Activated CD8-positive, alpha-beta T cell treated with anti-CD3 and anti-CD28 coated beads for 36 hours (primary cell): ENCODE data around the gene HNF1A. TPM values are rescaled to one million over a fixed set of nuclear protein-coding genes. Genes with fewer than 3 reads are reported as not detected.

Source experiments
- ATAC-seq: fragments of 200-7000 bp; cut with Tn5 transposase; one replicate; pipeline ENCODE4 v1.10.0; 2021; ENCODE audit warnings: mild to moderate bottlenecking, moderate library complexity
- CTCF ChIA-PET: fragments of 350-600 bp; sonication (Branson Sonifier 250); formaldehyde crosslinking; loops from one replicate; lab custom pipeline; 2021; ENCODE audit warnings: antibody characterized with exemption; lab: Charles Lee
- POLR2A ChIA-PET: fragments of 350-600 bp; sonication (Branson Sonifier 250); formaldehyde crosslinking; loops from one replicate; lab custom pipeline; 2021; ENCODE audit warnings: antibody characterized with exemption; lab: Charles Lee
- DNase-seq: peaks from one replicate; pipeline ENCODE4 v3.0.0-alpha.2; 2020
- H3K27ac Mint-ChIP-seq: one replicate; pipeline ENCODE4 v1.8.0; 2021; ENCODE audit warnings: mild to moderate bottlenecking, mixed read lengths
- H3K27me3 Mint-ChIP-seq: one replicate; pipeline ENCODE4 v1.8.0; 2021; ENCODE audit warnings: mixed read lengths
- H3K36me3 Mint-ChIP-seq: one replicate; pipeline ENCODE4 v1.8.0; 2021; ENCODE audit warnings: low read depth, mixed read lengths
- H3K4me1 Mint-ChIP-seq: one replicate; pipeline ENCODE4 v1.8.0; 2021; ENCODE audit warnings: low read depth, mixed read lengths
- H3K4me3 Mint-ChIP-seq: one replicate; pipeline ENCODE4 v1.8.0; 2021; ENCODE audit warnings: mild to moderate bottlenecking, moderate library complexity, mixed read lengths
- H3K9me3 Mint-ChIP-seq: one replicate; pipeline ENCODE4 v1.8.0; 2021; ENCODE audit warnings: mixed read lengths
- intact Hi-C: fragments of 100-400 bp; cut with micrococcal nuclease; formaldehyde crosslinking; loops from one replicate; pipeline ENCODE4 v1.10.0; 2022
- total RNA-seq, 2 experiments: library from RNA; stranded (reverse); gene quantifications; one replicate each; pipeline ENCODE4 v1.2.3, GENCODE V29; 2021
- TF ChIP-seq, protein P1 (sequence below): fragments of 200-600 bp; IDR thresholded peaks from one replicate; pipeline ENCODE4 v1.8.0; 2022; ENCODE audit warnings: antibody characterized with exemption, mild to moderate bottlenecking

HNF1A gene
- total RNA-seq, 2 experiments from 2014 or later: not detected

DNA sequence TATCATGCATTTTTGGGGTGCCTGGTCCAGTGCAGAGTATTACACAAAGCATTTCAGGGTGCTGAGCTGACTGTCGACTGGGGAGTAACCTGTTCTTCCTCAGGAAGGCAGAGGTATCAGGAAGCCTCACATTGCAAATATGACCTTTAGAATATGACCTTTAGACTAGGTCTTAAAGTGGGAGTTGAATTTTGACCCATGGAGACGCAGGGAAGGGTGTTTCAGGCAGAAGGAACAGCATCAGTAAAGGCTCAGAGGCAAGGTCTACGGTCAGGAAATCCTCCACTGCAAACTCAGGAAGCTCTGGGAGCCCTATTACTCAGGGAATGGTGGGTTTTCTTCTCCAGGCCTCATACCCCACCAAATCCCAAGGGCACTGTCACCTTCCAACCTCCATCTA, 11.3 kb downstream of the HNF1A start:
- ATAC-seq (no peak), DNase-seq (no peak)
- TF ChIP-seq, protein P1, sequence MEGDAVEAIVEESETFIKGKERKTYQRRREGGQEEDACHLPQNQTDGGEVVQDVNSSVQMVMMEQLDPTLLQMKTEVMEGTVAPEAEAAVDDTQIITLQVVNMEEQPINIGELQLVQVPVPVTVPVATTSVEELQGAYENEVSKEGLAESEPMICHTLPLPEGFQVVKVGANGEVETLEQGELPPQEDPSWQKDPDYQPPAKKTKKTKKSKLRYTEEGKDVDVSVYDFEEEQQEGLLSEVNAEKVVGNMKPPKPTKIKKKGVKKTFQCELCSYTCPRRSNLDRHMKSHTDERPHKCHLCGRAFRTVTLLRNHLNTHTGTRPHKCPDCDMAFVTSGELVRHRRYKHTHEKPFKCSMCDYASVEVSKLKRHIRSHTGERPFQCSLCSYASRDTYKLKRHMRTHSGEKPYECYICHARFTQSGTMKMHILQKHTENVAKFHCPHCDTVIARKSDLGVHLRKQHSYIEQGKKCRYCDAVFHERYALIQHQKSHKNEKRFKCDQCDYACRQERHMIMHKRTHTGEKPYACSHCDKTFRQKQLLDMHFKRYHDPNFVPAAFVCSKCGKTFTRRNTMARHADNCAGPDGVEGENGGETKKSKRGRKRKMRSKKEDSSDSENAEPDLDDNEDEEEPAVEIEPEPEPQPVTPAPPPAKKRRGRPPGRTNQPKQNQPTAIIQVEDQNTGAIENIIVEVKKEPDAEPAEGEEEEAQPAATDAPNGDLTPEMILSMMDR: no peak
- Mint-ChIP-seq H3K27me3 (peaks cover 3% of the 10 kb centered on the region), H3K4me1 (no peaks in the 10 kb centered on the region), H3K4me3 (no peak overlapping the region), H3K27ac (no peak overlapping the region), H3K9me3 (no peaks in the 10 kb centered on the region), H3K36me3 (no peaks in the 10 kb centered on the region)
- intact Hi-C loops: no loop called here
- ChIA-PET CTCF (no interaction called here), POLR2A (no interaction called here)

DNA sequence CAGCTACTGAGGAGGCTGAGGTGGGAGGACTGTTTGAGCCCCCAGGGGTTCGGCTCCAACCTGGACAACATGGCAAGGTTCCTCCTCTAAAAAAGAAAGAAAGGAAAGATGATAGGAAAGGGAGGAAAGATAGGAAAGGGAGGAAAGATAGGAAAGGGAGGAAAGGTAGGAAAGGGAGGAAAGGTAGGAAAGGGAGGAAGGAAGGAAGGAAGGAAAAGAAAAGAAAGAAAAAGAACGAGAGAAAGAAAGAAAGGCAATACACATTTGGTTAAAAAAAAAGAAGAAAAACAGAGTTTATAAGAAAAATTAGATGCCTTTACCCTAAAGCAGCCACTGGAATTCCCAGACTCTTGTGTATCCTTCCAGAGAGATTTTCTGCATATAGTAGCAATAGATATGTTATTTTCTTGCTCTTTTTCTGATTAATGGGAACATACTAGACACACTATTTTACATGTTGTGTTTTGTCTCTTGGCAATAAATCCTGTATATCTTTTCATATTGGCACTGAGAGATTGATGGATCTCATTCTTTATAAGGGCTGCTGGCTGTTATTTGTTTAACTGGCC, 12.2 kb downstream of the HNF1A start:
- H3K27me3 Mint-ChIP-seq: peaks cover 5% of the 10 kb centered on the region
- ChIA-PET POLR2A (no interaction called here), CTCF (interaction anchor here (0.6 to 1.6 kb wide), 3 partner anchors 17 to 344 kb away, joined by 3 to 4 read pairs (median 3); partner anchors contain the start of gene OASL)
- ATAC-seq (no peak), DNase-seq (no peak)
- no peak overlapping the region for H3K27ac Mint-ChIP-seq
- intact Hi-C loops: no loop called here
- H3K4me3 Mint-ChIP-seq: no peak overlapping the region
- TF ChIP-seq, protein P1: no peak
- no peaks in the 10 kb centered on the region for H3K4me1 Mint-ChIP-seq
- H3K9me3 Mint-ChIP-seq: no peaks in the 10 kb centered on the region
- no peaks in the 10 kb centered on the region for H3K36me3 Mint-ChIP-seq

DNA sequence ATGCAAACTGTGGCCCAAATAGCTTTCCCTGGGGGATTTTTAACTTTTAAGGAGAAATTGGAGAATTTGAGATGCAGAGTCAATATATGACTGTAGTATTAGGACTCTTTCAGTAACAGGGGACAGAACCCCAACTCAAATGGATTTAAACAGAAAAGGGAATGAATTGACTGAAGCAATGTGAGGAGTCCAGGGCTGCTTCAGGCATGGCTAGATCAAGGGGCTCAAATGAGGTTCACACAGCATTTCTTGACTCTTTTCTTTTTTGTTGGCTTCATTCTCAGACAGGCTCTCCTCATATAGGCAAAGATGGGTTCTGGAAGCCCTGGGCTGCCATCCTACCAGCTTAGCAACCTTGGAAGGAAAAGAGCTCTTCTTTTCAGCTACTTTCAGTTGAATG, 13.6 kb downstream of the HNF1A start:
- TF ChIP-seq, protein P1: no peak
- Mint-ChIP-seq H3K36me3 (no peaks in the 10 kb centered on the region), H3K4me1 (no peaks in the 10 kb centered on the region), H3K27ac (no peak overlapping the region), H3K27me3 (peaks cover 5% of the 10 kb centered on the region), H3K4me3 (no peak overlapping the region), H3K9me3 (no peaks in the 10 kb centered on the region)
- ChIA-PET CTCF (interaction anchor here (0.9 to 2.5 kb wide), 4 partner anchors 18 to 345 kb away, joined by 3 to 8 read pairs (median 4); no protein-coding TSS in a partner anchor), POLR2A (interaction anchor here (1.2 kb wide), 1 partner anchor 257 kb away, joined by 3 read pairs; no protein-coding TSS in a partner anchor)
- DNase-seq: no peak
- intact Hi-C loops: no loop called here
- no peak for ATAC-seq

DNA sequence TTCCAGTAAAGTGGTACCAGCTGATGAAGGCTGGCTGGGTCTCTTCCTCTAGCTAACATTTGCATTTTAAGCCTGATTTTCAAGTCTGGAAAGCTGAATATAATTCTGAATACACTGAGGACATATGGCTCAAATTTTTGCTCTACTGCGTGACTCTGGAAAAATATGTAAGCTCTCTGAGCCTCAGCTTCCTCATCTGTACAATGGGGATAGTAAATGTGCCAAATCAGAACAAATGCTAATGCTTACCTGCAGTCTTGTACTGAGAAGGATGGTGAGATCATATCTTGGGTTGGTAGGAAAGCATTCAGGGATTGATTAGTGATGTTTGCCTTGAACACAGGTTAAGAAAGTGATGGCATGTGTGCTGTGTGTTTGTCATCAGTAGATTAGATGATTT, 14.6 kb downstream of the HNF1A start:
- CTCF ChIA-PET: interaction anchor here (1.2 to 2.5 kb wide), 2 partner anchors 21 to 344 kb away, joined by 4 to 8 read pairs; no protein-coding TSS in a partner anchor
- no peaks in the 10 kb centered on the region for H3K9me3 Mint-ChIP-seq
- TF ChIP-seq, protein P1: no peak
- no peak overlapping the region for H3K4me3 Mint-ChIP-seq
- intact Hi-C loops: no loop called here
- POLR2A ChIA-PET: no interaction called here
- H3K4me1 Mint-ChIP-seq: no peaks in the 10 kb centered on the region
- H3K36me3 Mint-ChIP-seq: no peaks in the 10 kb centered on the region
- DNase-seq (no peak), ATAC-seq (no peak)
- H3K27ac Mint-ChIP-seq: no peak overlapping the region
- peaks cover 5% of the 10 kb centered on the region for H3K27me3 Mint-ChIP-seq

DNA sequence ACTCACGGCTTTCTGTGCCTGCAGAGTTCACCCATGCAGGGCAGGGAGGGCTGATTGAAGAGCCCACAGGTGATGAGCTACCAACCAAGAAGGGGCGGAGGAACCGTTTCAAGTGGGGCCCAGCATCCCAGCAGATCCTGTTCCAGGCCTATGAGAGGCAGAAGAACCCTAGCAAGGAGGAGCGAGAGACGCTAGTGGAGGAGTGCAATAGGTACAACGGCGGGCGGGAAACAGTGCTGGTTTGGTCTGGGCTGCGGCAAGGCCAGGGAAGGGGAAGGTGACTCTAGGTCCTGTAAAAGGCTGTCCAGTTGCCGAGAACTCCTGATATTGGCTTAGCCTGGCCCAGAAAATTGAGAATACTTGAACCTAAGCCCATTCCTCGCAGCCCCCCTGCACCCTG, 15.2 kb downstream of the HNF1A start:
- intact Hi-C loops: no loop called here
- TF ChIP-seq, protein P1: no peak
- Mint-ChIP-seq H3K27ac (no peak overlapping the region), H3K27me3 (peaks cover 5% of the 10 kb centered on the region), H3K36me3 (no peaks in the 10 kb centered on the region), H3K4me1 (no peaks in the 10 kb centered on the region), H3K9me3 (no peaks in the 10 kb centered on the region), H3K4me3 (no peak overlapping the region)
- ATAC-seq (no peak), DNase-seq (no peak)
- CTCF ChIA-PET: interaction anchor here (2.5 kb wide), 1 partner anchor 22 kb away, joined by 8 read pairs; no protein-coding TSS in a partner anchor
- POLR2A ChIA-PET: no interaction called here
